GM12878 (cell line): ENCODE data around the gene HIRIP3. TPM values are rescaled to one million over a fixed set of nuclear protein-coding genes. Genes with fewer than 3 reads are reported as not detected.

Experiments
- ATAC-seq: fragments of 200-7000 bp; cut with Tn5 transposase; 3 replicates; pipeline ENCODE4 v1.9.1; 2020; ENCODE audit warnings: mild to moderate bottlenecking, moderate library complexity
- BruUV-seq: library from RNA; stranded (reverse); fragments of 400-500 nt; replicated peaks from 2 replicates; lab custom pipeline; 2021; lab: Mats Ljungman, UMichigan
- CTCF ChIA-PET: fragments of 300-600 bp; sonication (Branson Sonifier 250); formaldehyde crosslinking; extraction: SDS; loops from one replicate; lab custom pipeline; 2021; ENCODE audit warnings: inconsistent platforms; lab: Yijun Ruan, JAX
- POLR2A ChIA-PET: fragments of 350-600 bp; formaldehyde crosslinking; extraction: SDS; loops from one replicate; lab custom pipeline; 2021; ENCODE audit warnings: inconsistent platforms; lab: Charles Lee
- RAD21 ChIA-PET: fragments of 300-600 bp; sonication (Branson Sonifier 250); formaldehyde crosslinking; loops from one replicate; lab custom pipeline; 2023; ENCODE audit warnings: antibody characterized with exemption; ENCODE audit not compliant: unreplicated experiment; lab: Charles Lee
- SMC1A ChIA-PET: fragments of 300-600 bp; sonication (Branson Sonifier 250); formaldehyde crosslinking; loops from one replicate; lab custom pipeline; 2023; ENCODE audit not compliant: unreplicated experiment, uncharacterized antibody; lab: Charles Lee
- DNase-seq: peaks from one replicate; pipeline ENCODE4 v3.0.0-alpha.2; 2011; ENCODE audit warnings: low read depth, low spot score
- FAIRE-seq: peaks from 3 replicates; lab custom pipeline; 2011; peaks lifted over from hg19 to GRCh38; lab: Jason Lieb, UNC
- H2AFZ ChIP-seq: 2 replicates; pipeline ENCODE4 v1.6.0; 2011; ENCODE audit warnings: low read depth, low read length, control low read depth; ENCODE audit not compliant: control insufficient read depth
- H3K27ac ChIP-seq: 2 replicates; pipeline ENCODE4 v1.5.1; 2011; ENCODE audit warnings: control low read depth; ENCODE audit not compliant: control insufficient read depth, insufficient read depth
- H3K27me3 ChIP-seq, 2 experiments: replicated peaks in 1 of 2; 2 replicates each; pipeline versions ENCODE4 v1.6.0 to v1.6.1; 2011; ENCODE audit warnings: low read length in 1 of 2; ENCODE audit not compliant: control insufficient read depth in 2 of 2, insufficient read depth in 2 of 2
- H3K36me3 ChIP-seq, 2 experiments: 2 replicates each; pipeline ENCODE4 v1.5.1; 2011; ENCODE audit warnings: low read length in 1 of 2; ENCODE audit not compliant: control insufficient read depth in 2 of 2, insufficient read depth in 2 of 2
- H3K4me1 ChIP-seq: 2 replicates; pipeline ENCODE4 v1.6.1; 2011; ENCODE audit warnings: mild to moderate bottlenecking, low read length, moderate library complexity, mixed read lengths; ENCODE audit not compliant: control insufficient read depth, insufficient read depth
- H3K4me2 ChIP-seq: 2 replicates; pipeline ENCODE4 v1.6.0; 2011; ENCODE audit warnings: control low read depth; ENCODE audit not compliant: control insufficient read depth, insufficient read depth
- H3K4me3 ChIP-seq: fragments of 200-600 bp; sonication (generic); 2 replicates; pipeline ENCODE4 v1.5.1; 2016
- H3K79me2 ChIP-seq: 2 replicates; pipeline ENCODE4 v1.6.0; 2011; ENCODE audit warnings: low read length; ENCODE audit not compliant: control insufficient read depth, insufficient read depth
- H3K9ac ChIP-seq: 2 replicates; pipeline ENCODE4 v1.8.0; 2011; ENCODE audit warnings: low read length, control low read depth, mixed read lengths; ENCODE audit not compliant: control insufficient read depth, insufficient read depth
- H3K9me3 ChIP-seq: replicated peaks from 3 replicates; pipeline ENCODE4 v1.5.1; 2011; ENCODE audit warnings: mild to moderate bottlenecking, low read length; ENCODE audit not compliant: control insufficient read depth, insufficient read depth
- H4K20me1 ChIP-seq: 2 replicates; pipeline ENCODE4 v1.6.0; 2011; ENCODE audit not compliant: control insufficient read depth, insufficient read depth
- GABPA ChIP-seq: IDR thresholded peaks from 2 replicates; pipeline ENCODE4 v1.6.1; 2014; ENCODE audit warnings: antibody characterized with exemption, low read depth, mild to moderate bottlenecking, inconsistent platforms
- PML ChIP-seq: IDR thresholded peaks from 2 replicates; pipeline ENCODE4 v1.6.1; 2012; ENCODE audit warnings: low read length, inconsistent platforms
- POLR2AphosphoS5 ChIP-seq: IDR thresholded peaks from 2 replicates; pipeline ENCODE4 v1.6.1; 2011; ENCODE audit warnings: mild to moderate bottlenecking, low read length, inconsistent platforms
- PRDM15 ChIP-seq: fragments of 450-650 bp; formaldehyde crosslinking; IDR thresholded peaks from 2 replicates; pipeline ENCODE4 v1.4.0; 2020; ENCODE audit warnings: mild to moderate bottlenecking, moderate library complexity
- WGBS: methylation state at CpG from one replicate; pipeline ENCODE4 v1.1.6; 2016; ENCODE audit warnings: low lambda C conversion rate; ENCODE audit not compliant: insufficient replicate concordance, insufficient coverage; ENCODE audit errors: missing lambda C conversion rate; 5-methylcytosine and 5-hydroxymethylcytosine counted together
- in situ Hi-C: fragments of 300-500 bp; cut with MboI; formaldehyde crosslinking; loops from 9 replicates; pipeline ENCODE4 v1.14.3; 2018; ENCODE audit warnings: mixed read lengths
- intact Hi-C: fragments of 100-400 bp; cut with micrococcal nuclease; formaldehyde crosslinking; loops from one replicate; pipeline ENCODE4 v1.14.2; 2022; ENCODE audit not compliant: unreplicated experiment
- polyA plus RNA-seq, 11 experiments: library from polyadenylated mRNA; depleted of rRNA in 4 of 11; unstranded in 6 of 11; stranded (reverse) in 5 of 11; fragments of >200 nt; fragmentation: Nextera tagmentation in 4 of 11; fragmentation: Illumina TruSeq in 1 of 11; extraction: Ambion mirVana in 4 of 11; extraction: Trizol in 1 of 11; gene quantifications; 1 replicate in 1 of 11; 2 replicates in 10 of 11; pipeline versions ENCODE4 v1.2.1 to v1.2.3, GENCODE V29; 2011 to 2016; ENCODE audit warnings: inconsistent platforms in 2 of 11, missing spikeins in 2 of 11, low read depth in 1 of 11
- total RNA-seq, 4 experiments: library from RNA; depleted of rRNA in 3 of 4; stranded (reverse); fragments of >200 nt in 3 of 4; fragmentation: Illumina TruSeq in 1 of 4; extraction: Trizol in 1 of 4; gene quantifications; 2 replicates each; pipeline versions ENCODE4 v1.2.1 to v1.2.3, GENCODE V29; 2013 to 2021
- TF ChIP-seq, protein P1 (sequence below): fragments of 450-650 bp; formaldehyde crosslinking; IDR thresholded peaks from 2 replicates; pipeline ENCODE4 v1.4.0; 2022; ENCODE audit warnings: mild to moderate bottlenecking, moderate library complexity
- TF ChIP-seq, protein P2 (sequence below): IDR thresholded peaks from 2 replicates; pipeline ENCODE4 v1.6.1; 2012; ENCODE audit warnings: low read depth, low read length, improper control_type of control experiment

Gene HIRIP3
- total and polyA plus RNA-seq, 10 of the 15 experiments (the other 5 are each of a cell fraction or from before 2014, with no cell fraction given) = 4.1 to 43.5 (median 23.9) TPM

- TF ChIP-seq, protein P1, sequence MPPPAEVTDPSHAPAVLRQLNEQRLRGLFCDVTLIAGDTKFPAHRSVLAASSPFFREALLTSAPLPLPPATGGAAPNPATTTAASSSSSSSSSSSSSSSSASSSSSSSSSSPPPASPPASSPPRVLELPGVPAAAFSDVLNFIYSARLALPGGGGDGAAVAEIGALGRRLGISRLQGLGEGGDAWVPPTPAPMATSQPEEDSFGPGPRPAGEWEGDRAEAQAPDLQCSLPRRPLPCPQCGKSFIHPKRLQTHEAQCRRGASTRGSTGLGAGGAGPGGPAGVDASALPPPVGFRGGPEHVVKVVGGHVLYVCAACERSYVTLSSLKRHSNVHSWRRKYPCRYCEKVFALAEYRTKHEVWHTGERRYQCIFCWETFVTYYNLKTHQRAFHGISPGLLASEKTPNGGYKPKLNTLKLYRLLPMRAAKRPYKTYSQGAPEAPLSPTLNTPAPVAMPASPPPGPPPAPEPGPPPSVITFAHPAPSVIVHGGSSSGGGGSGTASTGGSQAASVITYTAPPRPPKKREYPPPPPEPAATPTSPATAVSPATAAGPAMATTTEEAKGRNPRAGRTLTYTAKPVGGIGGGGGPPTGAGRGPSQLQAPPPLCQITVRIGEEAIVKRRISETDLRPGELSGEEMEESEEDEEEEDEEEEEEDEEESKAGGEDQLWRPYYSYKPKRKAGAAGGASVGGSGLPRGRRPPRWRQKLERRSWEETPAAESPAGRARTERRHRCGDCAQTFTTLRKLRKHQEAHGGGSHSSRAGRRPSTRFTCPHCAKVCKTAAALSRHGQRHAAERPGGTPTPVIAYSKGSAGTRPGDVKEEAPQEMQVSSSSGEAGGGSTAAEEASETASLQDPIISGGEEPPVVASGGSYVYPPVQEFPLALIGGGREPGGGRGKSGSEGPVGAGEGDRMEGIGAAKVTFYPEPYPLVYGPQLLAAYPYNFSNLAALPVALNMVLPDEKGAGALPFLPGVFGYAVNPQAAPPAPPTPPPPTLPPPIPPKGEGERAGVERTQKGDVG = no peak
- no peak for TF ChIP-seq PML
These were observed 43.6 kb downstream of the HIRIP3 start (continued) for GRCh38 chr16:29951625-29952365.

- TF ChIP-seq, protein P2, sequence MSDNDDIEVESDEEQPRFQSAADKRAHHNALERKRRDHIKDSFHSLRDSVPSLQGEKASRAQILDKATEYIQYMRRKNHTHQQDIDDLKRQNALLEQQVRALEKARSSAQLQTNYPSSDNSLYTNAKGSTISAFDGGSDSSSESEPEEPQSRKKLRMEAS = no peak
- no peak for TF ChIP-seq GABPA
- no peak for TF ChIP-seq POLR2AphosphoS5
- no peak for TF ChIP-seq PRDM15 (CRISPR knock-in tag)
- TF ChIP-seq, all 136 proteins: peak for 0
- CTCF ChIA-PET = no interaction called here
- Histone ChIP-seq H3K27me3 (no peaks in the 10 kb centered on the region), H4K20me1 (no peaks in the 10 kb centered on the region), H3K9ac (no peak overlapping the region), H3K4me2 (no peak overlapping the region), H3K36me3 (no peaks in the 10 kb centered on the region), H2AFZ (no peak overlapping the region), H3K9me3 (no peaks in the 10 kb centered on the region; the same call in 2 of the 3 replicates), H3K4me1 (no peaks in the 10 kb centered on the region), H3K27ac (no peak overlapping the region), H3K79me2 (no peaks in the 10 kb centered on the region), H3K4me3 (no peak overlapping the region)
- RAD21 ChIA-PET = no interaction called here
- FAIRE-seq (no peak), DNase-seq (no peak), ATAC-seq (no peak)
- POLR2A ChIA-PET = interaction anchor here (0.6 to 1.0 kb wide), 2 partner anchors 43 to 111 kb away, joined by 3 to 4 read pairs; no protein-coding TSS in a partner anchor
- WGBS = 23% methylated on average over 4 of the region's 4 CpGs
- BruUV-seq = no TSS peak
- in situ Hi-C loops (no loop called here), intact Hi-C loops (no loop called here)
- SMC1A ChIA-PET = no interaction called here
These were observed 44.5 kb downstream of the HIRIP3 start for GRCh38 chr16:29950806-29951461.
